NOMO-1 (cell line): ENCODE data around the gene RARG.
"Not testable (repeated sequence)": the region's sequence is repeated elsewhere in the genome, so short reads cannot be mapped to it uniquely, and the experiment has no call there.

ENCODE experiments used
- DNase-seq, 2 experiments: peaks; one replicate each; lab custom pipeline; 2025; ENCODE audit not compliant: unreplicated experiment in 2 of 2; lab: John Stamatoyannopoulos, UW

The RARG gene

DNA sequence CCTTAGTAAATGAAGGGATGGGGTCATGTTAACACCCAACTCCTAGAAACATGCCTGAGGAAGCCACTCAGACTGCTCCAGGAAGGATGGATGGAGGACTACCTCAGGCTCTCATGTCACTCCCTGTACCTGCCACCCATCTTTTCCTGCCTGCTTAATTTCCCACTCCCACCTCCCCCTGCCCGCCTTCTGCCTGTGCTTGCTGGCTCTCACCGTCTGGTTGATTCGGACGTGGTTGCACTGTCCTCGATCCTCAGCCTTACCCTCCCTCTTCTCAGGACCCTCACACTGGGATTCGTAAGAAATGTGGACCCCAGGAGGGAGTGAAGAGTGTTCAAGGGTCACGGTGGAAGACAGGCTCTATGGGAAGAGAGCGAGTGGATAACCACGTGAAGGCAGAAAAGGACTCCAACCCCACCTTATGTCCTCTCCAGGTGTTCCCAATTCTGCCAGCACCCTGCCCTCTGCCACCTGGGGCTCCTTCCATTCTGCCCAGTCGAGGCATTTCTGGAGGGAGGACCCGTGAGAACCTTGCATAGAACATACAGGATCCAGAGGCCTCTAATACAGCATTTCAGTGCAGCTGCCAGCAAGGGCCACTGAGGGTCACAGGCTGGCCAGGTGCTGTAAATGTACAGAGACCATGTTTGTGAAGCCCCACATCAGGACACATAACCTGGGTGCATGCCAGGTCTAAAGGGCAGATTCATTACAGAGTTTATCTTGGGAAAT, 37.9 kb downstream of the RARG start:
- no peak for DNase-seq

DNA sequence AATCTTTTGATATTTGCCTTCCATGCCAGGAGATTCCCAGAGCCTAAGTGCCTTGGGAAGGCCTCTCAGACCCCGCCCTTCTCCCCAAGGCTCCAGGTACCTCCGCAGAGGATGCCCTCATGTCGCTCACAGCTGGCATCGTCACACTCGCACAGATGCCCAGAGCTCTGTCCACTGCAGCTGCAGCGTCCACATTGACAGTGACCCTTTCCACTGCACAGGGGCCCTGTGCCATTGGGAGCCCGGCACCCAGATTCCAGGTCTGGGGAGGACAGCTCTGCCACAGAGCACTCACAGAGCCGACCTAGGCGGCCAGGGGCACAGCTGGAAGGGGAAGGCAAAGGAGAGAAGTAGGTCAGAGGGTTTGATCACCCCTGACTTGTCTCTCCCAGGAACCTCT, 39.0 kb downstream of the RARG start:
- DNase-seq, result no peak

DNA sequence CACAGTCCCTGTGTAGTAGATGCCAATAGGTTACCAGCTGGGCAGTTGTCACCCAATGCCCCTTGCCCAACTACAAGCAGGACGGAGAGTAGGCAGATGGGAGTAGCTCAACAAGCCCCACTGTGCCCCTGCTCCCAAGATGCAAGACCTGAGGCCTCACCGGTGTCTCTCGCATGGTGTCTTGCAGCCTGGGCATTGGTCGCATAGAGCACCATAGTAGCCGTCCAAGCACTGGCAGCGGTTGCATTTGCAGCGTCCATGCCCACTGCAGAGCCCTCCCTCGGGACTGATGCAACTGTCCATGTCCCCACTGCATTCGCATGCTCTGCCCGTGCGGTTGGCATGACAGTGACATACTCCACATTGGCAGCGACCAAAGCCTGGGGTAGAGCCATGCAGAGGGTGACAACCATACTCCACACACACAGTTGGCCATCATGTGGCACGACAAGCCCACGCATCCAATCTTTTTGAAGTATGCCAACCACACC, 39.4 kb downstream of the RARG start:
- no peak for DNase-seq

DNA sequence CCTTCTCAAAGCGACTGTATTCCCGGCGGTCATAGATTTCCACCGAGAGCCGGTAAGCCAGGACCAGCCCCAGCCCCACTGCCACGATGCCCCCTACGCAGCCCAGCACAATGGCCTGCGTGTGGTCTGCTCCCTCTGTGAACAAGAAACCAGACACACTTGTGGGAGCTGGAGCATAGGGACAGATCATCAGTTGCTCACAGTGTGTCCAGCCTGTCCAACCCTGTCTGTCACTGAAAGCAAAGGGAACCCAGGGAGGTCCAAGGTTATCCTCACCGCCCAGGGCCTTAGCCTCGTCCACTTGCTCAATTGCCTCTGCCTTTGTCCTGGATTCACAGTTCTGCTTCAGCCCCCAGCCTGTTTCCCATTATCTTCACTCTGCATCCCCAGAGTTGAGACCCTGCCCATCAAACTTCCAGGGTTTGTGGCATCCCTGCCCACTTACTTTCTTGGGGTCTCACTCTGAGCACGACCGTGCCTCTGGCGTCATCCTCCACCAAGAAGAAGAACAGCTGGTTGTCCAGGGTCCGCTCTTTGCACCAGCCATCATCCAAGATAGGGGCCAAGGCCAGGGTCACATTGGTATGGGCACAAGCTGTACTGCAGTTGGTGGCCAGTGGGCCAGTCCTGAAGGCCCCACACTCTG, 40.0 kb downstream of the RARG start:
- DNase-seq, result no peak

DNA sequence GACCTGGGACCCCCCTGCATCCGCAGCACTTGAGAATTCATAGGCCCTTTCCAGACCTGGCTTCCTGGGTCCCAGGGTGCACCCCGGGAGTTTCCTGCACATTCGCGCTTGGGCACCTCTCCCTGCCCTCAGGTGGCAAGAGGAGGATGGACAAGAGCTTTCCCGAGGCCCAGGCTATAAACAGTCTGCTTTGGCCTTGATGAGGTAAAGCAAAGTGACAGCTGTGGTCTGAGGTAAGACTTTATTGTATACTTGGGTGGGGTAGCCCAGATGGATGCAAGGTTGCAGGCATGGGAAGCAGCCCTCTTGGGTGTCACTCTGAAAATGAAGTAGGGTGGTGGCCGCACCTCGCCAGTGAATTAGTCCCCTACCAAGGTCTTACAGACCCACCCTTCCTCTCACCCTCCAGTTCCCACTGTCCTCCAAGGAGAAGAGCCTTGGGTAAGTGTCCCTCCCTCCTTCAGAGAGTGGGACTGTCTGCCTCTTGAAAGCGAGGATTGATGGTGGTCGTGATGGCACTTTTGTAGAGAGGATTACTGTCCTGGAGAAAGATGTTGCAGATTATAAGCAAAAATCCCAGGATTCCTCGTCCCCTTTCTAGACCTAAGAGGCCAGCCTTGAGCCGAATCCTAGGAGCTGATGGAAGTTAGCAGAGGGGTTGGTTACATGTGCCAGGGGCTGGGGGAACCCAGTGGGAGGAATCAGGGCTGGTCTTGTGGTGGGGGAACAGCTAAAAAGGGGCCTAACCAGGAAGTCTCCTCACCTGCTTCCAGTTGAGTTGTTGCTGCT, 40.7 kb downstream of the RARG start:
- DNase-seq, result no peak

DNA sequence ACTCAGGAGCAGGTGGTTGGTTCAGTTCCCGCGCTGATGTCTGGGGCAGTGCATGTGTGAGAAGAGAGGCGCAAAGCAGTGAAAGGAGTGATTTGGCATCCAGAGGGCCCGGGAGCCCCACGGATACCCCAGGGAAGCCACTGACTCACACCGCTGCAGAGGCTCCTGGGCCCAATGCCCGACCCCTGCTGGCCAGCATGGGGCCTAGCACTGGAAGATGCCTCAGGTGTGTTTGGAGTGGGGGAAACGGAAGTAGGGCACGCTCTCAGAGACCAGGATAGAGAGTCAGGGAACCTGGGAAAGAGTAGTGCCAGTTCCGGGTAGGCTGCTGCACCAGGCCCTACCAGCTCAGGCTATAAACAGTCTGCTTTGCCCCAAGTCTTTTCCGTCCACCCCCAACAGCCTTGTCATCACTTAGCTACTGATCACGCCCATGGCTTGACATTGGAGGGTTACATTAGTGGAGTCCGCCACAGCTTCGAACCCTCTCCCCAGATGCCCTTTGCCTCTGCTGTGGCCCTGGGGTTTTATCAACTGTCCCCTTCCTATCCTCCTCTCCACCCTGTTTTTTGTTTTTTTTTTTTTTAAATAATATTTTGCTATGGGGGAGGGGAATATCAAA, 41.8 kb downstream of the RARG start:
- no peak for DNase-seq

DNA sequence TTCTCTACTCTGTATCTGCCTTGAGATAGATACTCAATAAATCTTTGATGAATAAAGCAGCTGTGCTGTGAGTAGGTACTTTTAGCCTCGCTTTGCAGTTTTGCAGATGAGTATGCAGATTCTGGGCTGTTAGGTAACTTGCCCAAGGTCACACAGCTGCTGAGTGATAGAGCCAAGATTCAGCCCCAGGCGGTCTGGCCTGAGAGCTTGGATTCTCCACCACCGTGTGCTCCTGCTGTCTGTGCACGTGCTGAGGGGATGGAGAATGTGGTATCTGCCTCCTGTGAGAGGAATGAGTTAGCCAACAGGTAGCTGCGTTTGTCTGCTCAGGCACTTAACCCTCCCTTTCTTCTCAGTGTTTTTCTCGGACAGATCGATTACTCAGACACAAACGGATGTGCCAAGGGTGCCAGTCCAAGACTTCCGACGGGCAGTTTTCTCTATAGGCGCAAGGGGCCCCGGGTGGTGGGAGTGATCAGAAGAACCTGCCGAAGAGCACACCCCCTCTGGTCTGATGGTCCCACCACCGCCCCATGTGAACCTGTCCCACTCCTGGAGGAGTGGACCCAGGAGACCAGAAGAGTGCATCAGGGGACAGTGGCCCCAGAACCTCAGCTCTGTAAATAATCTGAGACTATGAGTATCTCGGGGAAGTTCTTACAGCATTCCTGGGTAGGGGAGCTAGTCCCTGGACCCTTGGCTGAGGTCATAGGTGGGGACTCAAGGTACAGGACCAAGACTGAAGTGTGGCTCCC, 44.7 kb downstream of the RARG start:
- no peak for DNase-seq

DNA sequence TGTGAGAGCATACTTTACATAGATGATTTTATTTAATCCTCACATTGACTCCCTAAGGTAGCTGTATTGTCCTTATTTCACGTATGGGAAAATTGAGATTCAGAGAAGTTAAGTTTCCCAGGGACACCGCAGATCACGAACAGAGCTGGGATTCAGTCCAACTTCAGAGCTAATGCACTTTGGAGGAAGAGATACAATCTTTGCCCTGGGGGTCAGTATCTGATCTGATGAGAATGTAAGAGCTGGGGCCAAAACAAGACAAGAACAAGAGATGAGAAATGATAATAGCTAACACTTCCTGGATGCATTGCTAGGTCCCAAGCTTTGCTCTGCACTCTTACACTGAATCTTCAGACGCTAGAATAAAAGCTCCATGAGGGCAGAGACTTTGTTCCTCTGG, 45.3 kb downstream of the RARG start:
- no peak for DNase-seq

DNA sequence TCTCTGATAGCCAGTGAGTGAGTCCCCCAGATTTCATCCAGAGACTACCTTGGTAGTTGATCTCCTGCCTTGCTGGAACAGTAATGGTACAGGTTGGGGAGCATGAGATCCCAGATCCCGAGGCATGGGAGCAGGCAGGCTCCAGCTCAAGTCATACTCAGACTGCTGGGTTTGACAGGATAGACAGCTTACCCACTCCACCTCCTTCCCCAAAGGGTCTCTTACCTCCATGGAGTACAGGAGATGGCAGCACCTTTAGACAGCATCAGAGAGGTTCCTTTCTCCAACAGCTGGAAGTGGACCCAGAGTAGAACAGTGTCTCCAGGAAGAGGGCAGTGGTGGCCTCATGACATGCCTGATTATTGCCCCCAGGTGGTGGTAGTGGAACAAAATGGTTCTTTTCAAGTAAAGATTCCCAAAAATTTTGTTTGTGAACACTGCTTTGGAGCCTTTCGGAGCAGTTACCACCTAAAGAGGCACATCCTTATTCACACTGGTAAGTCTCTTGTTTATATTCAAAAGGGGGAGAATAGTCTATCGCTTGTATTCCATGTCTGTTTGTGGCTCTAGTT, 46.3 kb downstream of the RARG start:
- no peak for DNase-seq

DNA sequence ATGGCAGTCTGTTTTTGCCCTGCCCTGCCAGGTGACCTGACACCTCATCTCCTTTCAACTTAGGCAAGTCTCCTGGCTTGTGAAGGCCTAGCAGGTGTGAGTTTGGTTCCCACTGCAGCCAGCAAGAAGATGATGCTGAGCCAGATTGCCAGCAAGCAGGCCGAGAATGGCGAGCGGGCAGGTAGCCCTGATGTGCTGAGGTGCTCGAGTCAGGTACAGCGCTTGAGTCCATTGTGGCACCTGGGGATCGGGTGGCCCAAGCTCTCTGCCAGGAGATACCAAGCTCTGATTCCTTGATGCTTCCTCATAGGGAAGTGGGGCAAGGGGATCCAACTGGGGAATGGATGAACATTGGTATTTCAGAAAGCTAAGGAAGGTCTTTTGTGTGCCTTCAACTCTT, 47.2 kb downstream of the RARG start:
- DNase-seq, result no peak

DNA sequence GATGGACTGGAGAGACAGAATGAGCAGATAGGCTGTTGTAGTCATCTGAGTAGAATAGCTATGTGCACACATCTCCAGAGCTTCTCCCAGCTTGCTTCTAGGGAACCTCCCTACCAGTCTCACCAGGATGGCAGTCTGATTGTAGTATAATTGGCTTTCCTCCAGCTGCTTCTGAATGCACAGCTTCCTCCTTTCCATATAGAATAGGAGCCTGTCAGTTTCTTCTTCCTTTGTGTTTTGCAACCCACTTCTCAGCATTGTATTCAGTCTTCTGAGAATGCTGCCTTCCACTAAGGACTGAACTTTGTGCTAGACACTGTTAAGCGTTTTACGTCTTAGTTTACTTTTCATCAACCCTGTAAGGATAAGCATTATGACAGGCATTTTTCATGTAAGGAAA, 49.1 kb downstream of the RARG start:
- DNase-seq, result peak; percentile 9 to 38

DNA sequence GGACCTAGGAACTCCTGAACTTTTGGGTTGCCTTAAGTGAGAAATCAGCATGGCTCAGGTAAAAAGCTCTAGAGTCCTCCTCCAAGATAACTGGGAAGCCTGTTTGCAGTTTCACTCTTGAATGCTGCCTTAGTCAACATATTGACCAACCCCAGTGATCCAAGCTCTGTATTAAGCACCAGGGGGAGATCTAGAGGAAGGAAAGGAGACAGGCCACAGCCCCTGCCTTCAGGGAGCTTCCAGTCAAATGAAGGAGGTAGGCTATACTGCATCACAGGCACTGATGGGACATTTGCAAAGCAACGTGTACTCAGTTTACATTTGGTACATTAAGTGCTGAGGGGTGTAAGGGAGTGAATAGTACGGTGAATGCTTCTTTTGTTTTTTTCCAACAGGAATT, 50.1 kb downstream of the RARG start:
- no peak for DNase-seq

DNA sequence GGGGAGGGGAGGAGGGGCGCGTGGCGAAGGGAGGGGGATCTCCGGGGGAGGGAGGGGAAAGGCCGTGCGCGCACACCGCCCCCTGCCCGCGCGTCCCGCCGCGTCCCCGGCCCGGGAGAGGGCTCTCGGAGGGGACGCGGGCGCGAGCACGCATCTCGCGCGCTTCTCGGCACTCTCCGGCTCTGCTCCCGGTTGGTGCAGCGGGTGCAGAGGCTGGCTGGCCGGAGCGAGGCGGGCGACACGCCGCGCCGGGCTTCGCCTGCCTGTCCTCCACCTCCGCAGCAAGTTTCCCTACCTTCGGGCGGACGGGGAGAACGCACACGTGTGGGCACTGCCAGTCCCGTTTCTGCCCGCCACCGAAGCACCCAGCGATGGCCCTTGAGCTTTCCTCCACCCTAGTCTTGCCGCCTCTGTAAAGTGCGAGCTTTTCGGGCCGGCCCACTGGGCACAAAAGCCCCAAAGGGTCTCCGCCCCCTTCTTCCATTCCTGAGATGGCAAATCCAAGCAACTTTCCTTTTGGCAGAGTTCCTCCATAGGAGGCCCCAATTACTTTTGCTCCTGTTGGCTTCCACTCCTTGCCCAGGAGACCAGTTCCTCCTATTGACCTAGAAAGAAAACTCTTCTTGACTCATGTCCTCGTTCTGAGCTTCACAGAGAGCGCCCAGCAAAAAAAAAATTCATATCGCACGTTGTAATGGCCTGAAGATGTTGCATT, 50.9 kb downstream of the RARG start:
- peak; percentile 46 to 56 for DNase-seq

DNA sequence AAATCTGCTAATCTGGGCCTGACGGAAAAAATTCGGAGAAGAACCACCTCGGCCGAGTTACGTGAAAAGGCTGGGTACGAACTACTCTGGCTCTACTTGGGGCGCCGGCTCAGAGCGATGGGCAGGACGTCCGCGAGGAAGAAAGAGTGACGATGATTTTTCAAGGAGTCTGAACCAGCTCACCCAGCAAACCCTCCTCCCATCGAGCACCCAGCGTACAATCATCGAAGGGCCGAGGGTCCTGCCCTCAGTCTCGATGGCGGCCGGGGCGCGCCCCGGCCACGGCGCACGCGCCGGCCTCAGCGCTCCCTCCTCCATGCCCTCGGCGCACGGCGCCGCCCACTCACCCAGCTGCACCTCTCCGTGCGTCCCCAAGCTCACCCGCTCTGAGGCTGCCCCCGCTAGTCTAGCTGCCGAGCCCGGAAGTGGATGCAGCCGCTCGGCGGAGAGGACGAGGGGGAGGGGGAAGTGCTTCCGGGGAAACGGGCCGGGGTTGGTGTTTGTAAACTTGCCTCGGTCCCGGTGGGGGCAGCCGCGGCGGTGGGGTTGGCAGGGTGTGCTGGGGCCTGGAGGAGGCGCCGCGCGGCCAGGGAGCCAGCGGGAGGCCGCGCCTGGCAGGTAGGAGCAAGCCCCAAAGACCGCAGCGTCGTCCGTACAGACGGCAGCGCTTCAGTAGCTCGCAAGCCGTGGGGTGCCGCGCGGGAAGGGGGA, 51.6 kb downstream of the RARG start, which contains the start of the genes CSAD and ZNF740:
Gene CSAD, minus strand, starts transcription at position 706 of the 711 bp plus-strand sequence. CDS start 7,455 bp downstream, outside the sequence.
Gene ZNF740, plus strand, starts transcription at position 503 of the 711 bp plus-strand sequence. CDS start 1,262 bp downstream, outside the sequence.
- DNase-seq, result peak; percentile 94 to 96

DNA sequence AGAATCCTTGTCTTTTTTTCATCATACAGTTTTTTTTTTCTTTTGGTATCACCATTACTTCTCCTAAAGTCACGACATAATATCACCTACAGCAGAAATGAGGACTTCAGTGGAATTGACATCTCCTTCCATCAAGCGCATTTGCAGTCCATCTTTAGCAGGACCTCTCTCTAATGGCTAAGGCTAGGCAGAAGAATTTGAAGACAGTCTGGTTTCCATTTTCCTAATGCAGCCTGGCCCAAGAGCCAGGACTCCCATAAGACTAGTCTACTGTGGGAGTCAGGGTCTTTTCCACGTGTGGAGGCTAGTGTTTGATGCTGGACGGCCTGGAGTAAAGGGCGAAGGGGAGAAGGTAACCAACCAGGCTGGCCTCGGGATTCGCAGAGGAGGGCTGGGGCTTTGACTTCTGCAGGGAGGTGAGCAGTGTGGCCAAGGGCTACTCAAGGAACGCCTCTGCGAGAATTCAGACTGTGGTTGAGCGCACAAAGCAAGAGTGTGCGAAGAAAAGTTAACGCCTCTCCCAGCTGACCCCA, 52.3 kb downstream of the RARG start:
- peak in 1 of 2 experiments; percentile 44 for DNase-seq

DNA sequence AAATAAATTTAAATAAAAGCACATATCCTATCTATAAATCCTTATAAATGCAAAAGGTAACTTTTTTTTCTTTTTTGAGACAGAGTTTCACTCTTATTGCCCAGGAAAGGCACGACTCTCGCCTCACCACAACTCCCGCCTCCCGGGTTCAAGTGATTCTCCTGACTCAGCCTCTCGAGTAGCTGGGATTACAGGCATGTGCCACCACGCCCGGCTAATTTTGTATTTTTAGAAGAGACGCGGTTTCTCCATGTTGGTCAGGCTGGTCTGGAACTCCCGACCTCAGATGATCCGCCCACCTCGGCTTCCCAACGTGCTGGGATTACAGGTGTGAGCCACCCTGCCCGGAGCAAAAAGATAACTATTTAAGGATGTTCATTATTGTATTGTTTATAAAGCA, 53.2 kb downstream of the RARG start:
- DNase-seq, result not testable (repeated sequence)

DNA sequence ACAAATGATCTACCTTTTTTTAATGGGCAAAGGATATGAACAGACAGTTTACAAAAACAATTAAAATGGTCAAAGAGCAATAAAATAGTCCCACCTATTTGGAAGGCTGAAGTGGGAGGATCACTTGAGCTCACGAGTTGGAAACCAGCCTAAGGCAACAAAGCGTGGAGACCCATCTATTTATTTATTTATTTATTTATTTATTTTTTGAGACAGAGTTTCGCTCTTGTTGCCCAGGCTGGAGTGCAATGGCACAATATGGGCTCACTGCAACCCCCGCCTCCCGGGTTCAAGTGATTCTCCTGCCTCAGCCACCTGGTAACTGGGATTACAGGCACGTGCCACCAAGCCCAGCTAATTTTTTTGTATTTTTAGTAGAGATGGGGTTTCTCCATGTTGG, 54.6 kb downstream of the RARG start:
- not testable (repeated sequence) for DNase-seq

DNA sequence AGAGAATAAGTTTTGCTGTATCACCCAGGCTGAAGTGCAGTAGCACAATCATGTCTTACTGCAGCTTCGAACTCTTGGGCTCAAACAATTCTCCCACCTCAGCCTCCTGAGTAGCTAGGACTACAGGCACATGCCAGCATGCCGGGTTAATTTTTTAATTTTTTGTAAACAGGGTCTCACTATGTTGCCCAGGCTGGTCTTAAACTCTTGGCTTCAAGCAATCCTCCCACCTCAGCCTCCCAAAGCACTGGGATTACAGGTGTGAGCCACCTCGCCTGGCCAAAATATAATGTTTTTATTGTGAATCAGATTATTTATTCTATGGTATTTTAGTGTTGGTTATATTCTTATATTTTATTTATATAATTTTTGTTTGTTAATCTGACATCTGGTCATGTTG, 55.3 kb downstream of the RARG start:
- no peak for DNase-seq
